Liver (tissue), 9 donors: ENCODE measurements around the gene JAML. TPM values are rescaled to one million over a fixed set of nuclear protein-coding genes. Genes with fewer than 3 reads are reported as not detected.

Experiments
- DNase-seq: peaks from one replicate; pipeline ENCODE4 v3.0.0-alpha.2; 2017; ENCODE audit warnings: low spot score
- H3K27ac ChIP-seq, 2 donors: one replicate each; pipeline ENCODE4 v1.7.0; 2013; ENCODE audit warnings: inconsistent platforms in 2 of 2, low read length in 2 of 2, control low read depth in 1 of 2, low read depth in 1 of 2, mild to moderate bottlenecking in 1 of 2
- H3K27me3 ChIP-seq, 4 donors: one replicate each; pipeline versions ENCODE4 v1.6.1 to v1.7.0; 2013; ENCODE audit warnings: low read length in 3 of 4, inconsistent platforms in 1 of 4, mild to moderate bottlenecking in 1 of 4, moderate library complexity in 1 of 4; ENCODE audit not compliant: control insufficient read depth in 4 of 4, insufficient read depth in 4 of 4
- H3K36me3 ChIP-seq, 4 donors: one replicate each; pipeline versions ENCODE4 v1.6.1 to v1.7.0; 2013; ENCODE audit warnings: low read length in 3 of 4, mild to moderate bottlenecking in 3 of 4, low read depth in 1 of 4, moderate library complexity in 1 of 4; ENCODE audit not compliant: control insufficient read depth in 4 of 4, insufficient read depth in 3 of 4
- H3K4me1 ChIP-seq, 4 donors: one replicate each; pipeline versions ENCODE4 v1.6.1 to v1.7.0; 2013; ENCODE audit warnings: low read length in 3 of 4, mild to moderate bottlenecking in 3 of 4, moderate library complexity in 1 of 4; ENCODE audit not compliant: control insufficient read depth in 4 of 4, insufficient read depth in 4 of 4
- H3K4me3 ChIP-seq, 3 donors: one replicate each; pipeline versions ENCODE4 v1.6.1 to v1.7.0; 2013; ENCODE audit warnings: low read length in 3 of 3, control low read depth in 1 of 3, low read depth in 1 of 3, mild to moderate bottlenecking in 1 of 3
- H3K9ac ChIP-seq, 2 donors: one replicate each; pipeline ENCODE4 v1.7.0; 2013; ENCODE audit warnings: low read length in 2 of 2, mild to moderate bottlenecking in 2 of 2, moderate library complexity in 2 of 2, control low read depth in 1 of 2, low read depth in 1 of 2
- H3K9me3 ChIP-seq, 4 donors: one replicate each; pipeline versions ENCODE4 v1.6.1 to v1.7.0; 2013; ENCODE audit warnings: low read length in 3 of 4; ENCODE audit not compliant: control insufficient read depth in 4 of 4
- ATF3 ChIP-seq: IDR thresholded peaks from 2 replicates; pipeline ENCODE4 v1.6.1; 2016; ENCODE audit warnings: antibody characterized with exemption
- CTCF ChIP-seq: fragments of 150-350 bp; IDR thresholded peaks from 2 replicates; pipeline ENCODE4 v1.5.1; 2017; ENCODE audit warnings: improper control_type of control experiment, low read depth, low read length; ENCODE audit not compliant: missing input control
- EGR1 ChIP-seq, 2 donors: IDR thresholded peaks; 2 replicates each; pipeline ENCODE4 v1.6.1; 2016 to 2018; ENCODE audit warnings: antibody characterized with exemption in 2 of 2, low read depth in 2 of 2
- FOXA1 ChIP-seq: IDR thresholded peaks from 2 replicates; pipeline ENCODE4 v1.6.1; 2016; ENCODE audit warnings: antibody characterized with exemption
- FOXA2 ChIP-seq: IDR thresholded peaks from 2 replicates; pipeline ENCODE4 v1.6.1; 2016; ENCODE audit warnings: antibody characterized with exemption
- GABPA ChIP-seq, 2 donors: IDR thresholded peaks in 1 of 2; conservative IDR thresholded peaks in 1 of 2; 2 replicates each; pipeline ENCODE4 v1.6.1; 2016; ENCODE audit warnings: antibody characterized with exemption in 2 of 2, mild to moderate bottlenecking in 1 of 2, moderate library complexity in 1 of 2
- HNF4A ChIP-seq, 2 donors: conservative IDR thresholded peaks; 2 replicates each; pipeline ENCODE4 v1.6.1; 2016; ENCODE audit warnings: antibody characterized with exemption in 2 of 2, mild to moderate bottlenecking in 2 of 2
- HNF4G ChIP-seq: IDR thresholded peaks from 2 replicates; pipeline ENCODE4 v1.6.1; 2016; ENCODE audit warnings: antibody characterized with exemption
- JUND ChIP-seq, 2 donors: IDR thresholded peaks; 2 replicates each; pipeline ENCODE4 v1.6.1; 2016; ENCODE audit warnings: antibody characterized with exemption in 2 of 2
- MAX ChIP-seq: IDR thresholded peaks from 2 replicates; pipeline ENCODE4 v1.6.1; 2016; ENCODE audit warnings: antibody characterized with exemption
- NR2F2 ChIP-seq: IDR thresholded peaks from 2 replicates; pipeline ENCODE4 v1.6.1; 2016; ENCODE audit warnings: antibody characterized with exemption
- RAD21 ChIP-seq, 2 donors: IDR thresholded peaks; 2 replicates each; pipeline ENCODE4 v1.6.1; 2016; ENCODE audit warnings: antibody characterized with exemption in 2 of 2, mild to moderate bottlenecking in 2 of 2
- REST ChIP-seq: IDR thresholded peaks from 2 replicates; pipeline ENCODE4 v1.6.1; 2016; ENCODE audit warnings: antibody characterized with exemption, mild to moderate bottlenecking
- RXRA ChIP-seq, 2 donors: IDR thresholded peaks; 2 replicates each; pipeline ENCODE4 v1.6.1; 2017 to 2018; ENCODE audit warnings: antibody characterized with exemption in 2 of 2, mild to moderate bottlenecking in 1 of 2
- SP1 ChIP-seq: IDR thresholded peaks from 2 replicates; pipeline ENCODE4 v1.6.1; 2018; ENCODE audit warnings: antibody characterized with exemption, mild to moderate bottlenecking
- TAF1 ChIP-seq: conservative IDR thresholded peaks from 2 replicates; pipeline ENCODE4 v1.6.1; 2016; ENCODE audit warnings: antibody characterized with exemption, mild to moderate bottlenecking
- ZBTB33 ChIP-seq: IDR thresholded peaks from 2 replicates; pipeline ENCODE4 v1.6.1; 2016; ENCODE audit warnings: antibody characterized with exemption
- WGBS: extraction: QIAGEN DNeasy Blood & Tissue Kit; methylation state at CpG from one replicate; pipeline ENCODE4 v1.1.7; 2013; 5-methylcytosine and 5-hydroxymethylcytosine counted together
- polyA plus RNA-seq, 2 donors: library from polyadenylated mRNA; stranded (reverse) in 1 of 2; unstranded in 1 of 2; fragments of 200-250 nt in 1 of 2; fragments of >200 nt in 1 of 2; fragmentation: Nextera tagmentation in 1 of 2; extraction: Ambion mirVana in 1 of 2; gene quantifications; one replicate each; pipeline versions ENCODE4 v1.2.1 to v1.2.3, GENCODE V29; 2013 to 2015
- total RNA-seq, 2 donors: library from RNA; depleted of rRNA; stranded (reverse); fragments of >200 nt; gene quantifications; one replicate each; pipeline ENCODE4 v1.2.3, GENCODE V29; 2014
- donor health status: healthy.
- donor health status: healthy.
- donor health status: healthy.
- donor health status: healthy.
- donor health status: healthy.

JAML gene
- total and polyA plus RNA-seq, 4 donors, result 2.2 to 13.5 (median 6.5) TPM

- TF ChIP-seq CTCF (no peak), RXRA (IDR thresholded peaks at IDR 0.05) (peak; percentile 44 to 79), ATF3 (peak; percentile 27), JUND (IDR thresholded peaks at IDR 0.05) (peak in 1 of 2 donors; percentile 67), HNF4A (conservative IDR thresholded peaks at IDR 0.05) (peak; percentile 43 to 57), EGR1 (IDR thresholded peaks at IDR 0.05; ENCODE audit: low read depth in 2 of 2) (no peak), HNF4G (no peak), FOXA2 (peak; percentile 54), RAD21 (IDR thresholded peaks at IDR 0.05) (peak; percentile 22 to 39)
Measured at GRCh38 chr11:118238929-118239328, 14.1 kb upstream of the JAML start (continued).

- no peak for DNase-seq
- no peaks in the 10 kb centered on the region for H3K27me3 ChIP-seq
- TF ChIP-seq SP1, result no peak
- TF ChIP-seq ATF3, result no peak
- no peak for TF ChIP-seq TAF1
- TF ChIP-seq EGR1 (IDR thresholded peaks at IDR 0.05; ENCODE audit: low read depth in 2 of 2), result no peak
- no peak for TF ChIP-seq HNF4A (conservative IDR thresholded peaks at IDR 0.05)
- no peak for TF ChIP-seq HNF4G
- no peak for TF ChIP-seq NR2F2
- TF ChIP-seq RXRA (IDR thresholded peaks at IDR 0.05), result no peak
- TF ChIP-seq CTCF, result no peak
- no peak for TF ChIP-seq ZBTB33
- TF ChIP-seq FOXA1, result no peak
- TF ChIP-seq REST, result no peak
- TF ChIP-seq GABPA (IDR thresholded peaks at IDR 0.05 in 1 of 2, conservative IDR thresholded peaks at IDR 0.05 in 1 of 2), result no peak
- TF ChIP-seq FOXA2, result no peak
- TF ChIP-seq RAD21 (IDR thresholded peaks at IDR 0.05), result no peak
- no peak for TF ChIP-seq MAX
- no peak for TF ChIP-seq JUND (IDR thresholded peaks at IDR 0.05)
- H3K4me3 ChIP-seq, result no peak overlapping the region
- H3K4me1 ChIP-seq, result peaks cover 3 to 33% (median 15%) of the 10 kb centered on the region in 4 donors
- no peak overlapping the region for H3K9ac ChIP-seq
- H3K9me3 ChIP-seq, result no peaks in the 10 kb centered on the region
- H3K27ac ChIP-seq, result peak overlapping the region; percentile 32 to 62
- 95% methylated on average over 2 of the region's 2 CpGs for WGBS
- H3K36me3 ChIP-seq, result peaks cover 0 to 1% (median 0%) of the 10 kb centered on the region in 4 donors
Measured at GRCh38 chr11:118238421-118238820, 13.6 kb upstream of the JAML start.
